Measurements from ENCODE around the gene CYB5R3. TPM values are rescaled to one million over a fixed set of nuclear protein-coding genes. Genes with fewer than 3 reads are reported as not detected.

Gene CYB5R3
- 24.6 TPM for total RNA-seq
- polyA plus RNA-seq, result 70.7 TPM
- long read RNA-seq, donor 1, partial matches to known transcripts, result 0 of 3 reads
- long read RNA-seq, donor 1, other reads (novel, unspliced or antisense), result 0 of 3 reads
- long read RNA-seq, donor 2, transcript CYB5R3-201 (9 exons, 2,124 nt), result major isoform, 87 of 103 reads
- long read RNA-seq, donor 2, transcript CYB5R3-204 (8 exons, 1,849 nt), result minor isoform, 6 of 103 reads
- long read RNA-seq, donor 2, partial matches to known transcripts, result 7 of 103 reads
- long read RNA-seq, donor 2, other reads (novel, unspliced or antisense), result 0 of 103 reads
- long read RNA-seq, donor 3, transcript CYB5R3-201 (9 exons, 2,124 nt), result major isoform, 39 of 43 reads
- long read RNA-seq, donor 3, partial matches to known transcripts, result 0 of 43 reads
- long read RNA-seq, donor 3, other reads (novel, unspliced or antisense), result 0 of 43 reads
- long read RNA-seq, donor 4, transcript CYB5R3-201 (9 exons, 2,124 nt), result major isoform, 14 of 61 reads
- long read RNA-seq, donor 4, partial matches to known transcripts, result 43 of 61 reads
- long read RNA-seq, donor 4, other reads (novel, unspliced or antisense), result 0 of 61 reads
- long read RNA-seq, donor 5, transcript CYB5R3-201 (9 exons, 2,124 nt), result major isoform, 48 of 52 reads
- long read RNA-seq, donor 5, partial matches to known transcripts, result 0 of 52 reads
- long read RNA-seq, donor 5, other reads (novel, unspliced or antisense), result 0 of 52 reads
- long read RNA-seq, donor 6, transcript CYB5R3-201 (9 exons, 2,124 nt), result major isoform, 35 of 39 reads
- long read RNA-seq, donor 6, partial matches to known transcripts, result 0 of 39 reads
- long read RNA-seq, donor 6, other reads (novel, unspliced or antisense), result 0 of 39 reads
- long read RNA-seq, donor 7, transcript CYB5R3-201 (9 exons, 2,124 nt), result major isoform, 34 of 37 reads
- long read RNA-seq, donor 7, partial matches to known transcripts, result 0 of 37 reads
- long read RNA-seq, donor 7, other reads (novel, unspliced or antisense), result 0 of 37 reads
- long read RNA-seq, donor 8, transcript CYB5R3-201 (9 exons, 2,124 nt), result major isoform, 17 of 18 reads
- long read RNA-seq, donor 8, partial matches to known transcripts, result 0 of 18 reads
- long read RNA-seq, donor 8, other reads (novel, unspliced or antisense), result 0 of 18 reads
- long read RNA-seq, donor 9, transcript CYB5R3-201 (9 exons, 2,124 nt), result major isoform, 24 of 25 reads
- long read RNA-seq, donor 9, partial matches to known transcripts, result 0 of 25 reads
- long read RNA-seq, donor 9, other reads (novel, unspliced or antisense), result 0 of 25 reads
- long read RNA-seq, donor 10, transcript CYB5R3-201 (9 exons, 2,124 nt), result major isoform, 30 of 35 reads
- long read RNA-seq, donor 10, partial matches to known transcripts, result 0 of 35 reads
- long read RNA-seq, donor 10, other reads (novel, unspliced or antisense), result 0 of 35 reads

DNA sequence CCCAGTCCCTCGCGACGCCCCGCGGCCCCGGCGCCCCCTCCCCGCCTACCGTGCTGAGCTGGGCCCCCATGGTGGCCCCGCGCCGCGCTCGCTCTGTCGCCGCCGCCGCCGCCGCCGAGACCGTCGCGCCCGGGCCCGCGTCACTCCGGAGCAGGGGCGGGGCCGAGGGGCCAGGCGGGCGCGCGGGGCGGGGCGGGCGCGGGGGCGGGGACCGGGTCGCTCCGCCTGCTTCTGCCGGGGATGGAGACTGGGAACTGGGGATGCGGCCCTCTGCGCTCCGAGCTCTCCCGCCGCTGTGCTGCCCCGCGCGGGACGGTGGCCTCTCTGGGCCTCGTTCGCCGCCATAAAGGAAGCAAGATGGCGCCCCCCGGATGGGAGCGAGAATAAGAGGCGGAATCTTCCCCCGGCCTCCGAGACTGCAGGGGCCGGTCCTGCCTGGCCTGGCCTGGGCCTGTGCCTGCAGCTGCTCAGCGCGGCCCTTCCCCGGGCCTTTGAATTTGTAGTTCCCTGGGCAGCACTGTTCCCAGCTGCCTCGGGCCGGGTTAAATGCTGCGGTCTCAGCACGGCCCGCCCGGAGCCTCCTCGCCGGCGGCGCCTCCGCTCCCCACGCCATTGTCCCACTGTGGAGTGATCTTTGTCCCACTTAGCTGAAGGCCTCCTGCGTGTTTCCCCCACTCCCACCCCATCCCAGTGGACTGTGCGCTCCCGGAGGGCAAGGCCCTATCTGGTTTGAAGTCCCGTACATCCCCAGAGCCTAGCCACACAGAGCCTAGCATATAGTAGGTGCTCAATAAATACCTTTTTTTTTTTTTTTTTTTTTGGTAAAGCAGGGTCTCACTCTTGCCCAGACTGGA, at the start of gene CYB5R3:
Gene CYB5R3, minus strand, starts transcription at position 147 of the 854 bp plus-strand sequence. Its CDS starts 77 bp downstream, at position 70.
- peaks cover 13 to 47% of the 10 kb centered on the region in 2 donors for H3K4me1 ChIP-seq (ENCODE audit: control insufficient read depth in 2 of 2, insufficient read depth in 2 of 2, low read length in 2 of 2)
- H3K4me3 ChIP-seq (ENCODE audit: low read length in 2 of 2), result peak within 1 kb of the TSS; percentile 76 to 93
- peaks cover 0 to 3% of the 10 kb centered on the region in 2 donors for H3K9me3 ChIP-seq (ENCODE audit: control insufficient read depth in 2 of 2, insufficient read depth in 1 of 2, low read length in 1 of 2)
- WGBS, result 13% methylated on average over 81 of the region's 81 CpGs
- peaks cover 2 to 10% of the 10 kb centered on the region in 2 donors for H3K36me3 ChIP-seq (ENCODE audit: control insufficient read depth in 2 of 2, insufficient read depth in 2 of 2, low read length in 1 of 2)
- peak within 1 kb of the TSS; percentile 68 to 84 for H3K27ac ChIP-seq (ENCODE audit: low read depth in 1 of 2, low read length in 1 of 2)
- DNase-seq (ENCODE audit: low read depth in 6 of 9, low spot score in 9 of 9), result peak in 7 of 9 donors; percentile 28 to 77 (median 53)
- H3K27me3 ChIP-seq (ENCODE audit: control insufficient read depth in 2 of 2, insufficient read depth in 1 of 2, low read length in 1 of 2), result no peaks in the 10 kb centered on the region

GRCh38 chr22:42697542-42698013, 48.4 kb upstream of the CYB5R3 start:
- Histone ChIP-seq H3K27me3 (ENCODE audit: control insufficient read depth in 2 of 2, insufficient read depth in 1 of 2, low read length in 1 of 2) (no peaks in the 10 kb centered on the region), H3K9me3 (ENCODE audit: control insufficient read depth in 2 of 2, insufficient read depth in 1 of 2, low read length in 1 of 2) (no peaks in the 10 kb centered on the region), H3K4me3 (ENCODE audit: low read length in 2 of 2) (no peak overlapping the region), H3K36me3 (ENCODE audit: control insufficient read depth in 2 of 2, insufficient read depth in 2 of 2, low read length in 1 of 2) (no peaks in the 10 kb centered on the region), H3K4me1 (ENCODE audit: control insufficient read depth in 2 of 2, insufficient read depth in 2 of 2, low read length in 2 of 2) (no peaks in the 10 kb centered on the region), H3K27ac (ENCODE audit: low read depth in 1 of 2, low read length in 1 of 2) (no peak overlapping the region)
- WGBS, result 95% methylated on average over 16 of the region's 16 CpGs
- no peak for DNase-seq (ENCODE audit: low read depth in 6 of 9, low spot score in 9 of 9)

DNA sequence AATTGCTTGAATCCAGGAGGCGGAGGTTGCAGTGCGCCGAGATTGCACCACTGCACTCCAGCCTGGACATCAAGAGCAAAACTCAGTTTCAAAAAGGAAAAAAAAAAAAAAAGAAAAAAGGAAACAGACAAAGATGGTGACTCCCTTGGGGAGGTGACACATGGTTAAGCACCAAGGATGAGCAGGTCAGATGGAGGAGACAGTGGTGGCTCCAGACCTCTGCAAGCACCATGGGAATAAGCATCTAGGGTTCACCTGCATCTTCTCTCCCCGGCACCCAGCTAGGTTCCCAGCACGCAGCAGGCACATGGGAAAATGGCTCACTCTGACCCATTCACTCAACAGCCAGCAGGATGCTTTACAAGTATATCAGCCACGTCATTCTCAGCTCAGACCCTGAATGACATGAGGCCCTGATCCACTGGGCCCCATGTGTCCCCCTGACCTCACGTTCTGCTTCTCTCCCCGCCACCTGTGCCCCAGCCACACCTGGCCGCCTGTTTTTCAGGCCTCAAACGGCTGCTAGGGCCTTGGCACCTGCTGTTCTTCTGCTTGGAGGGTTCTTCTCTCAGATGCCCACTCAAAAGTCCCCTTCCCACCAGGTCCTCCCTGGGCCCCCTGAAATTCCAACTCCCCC, 47.3 kb upstream of the CYB5R3 start:
- H3K9me3 ChIP-seq (ENCODE audit: control insufficient read depth in 2 of 2, insufficient read depth in 1 of 2, low read length in 1 of 2), result no peaks in the 10 kb centered on the region
- no peaks in the 10 kb centered on the region for H3K36me3 ChIP-seq (ENCODE audit: control insufficient read depth in 2 of 2, insufficient read depth in 2 of 2, low read length in 1 of 2)
- H3K4me3 ChIP-seq (ENCODE audit: low read length in 2 of 2), result no peak overlapping the region
- H3K27ac ChIP-seq (ENCODE audit: low read depth in 1 of 2, low read length in 1 of 2), result no peak overlapping the region
- no peak for DNase-seq (ENCODE audit: low read depth in 6 of 9, low spot score in 9 of 9)
- 96% methylated on average over 10 of the region's 10 CpGs for WGBS
- no peaks in the 10 kb centered on the region for H3K4me1 ChIP-seq (ENCODE audit: control insufficient read depth in 2 of 2, insufficient read depth in 2 of 2, low read length in 2 of 2)
- no peaks in the 10 kb centered on the region for H3K27me3 ChIP-seq (ENCODE audit: control insufficient read depth in 2 of 2, insufficient read depth in 1 of 2, low read length in 1 of 2)

DNA sequence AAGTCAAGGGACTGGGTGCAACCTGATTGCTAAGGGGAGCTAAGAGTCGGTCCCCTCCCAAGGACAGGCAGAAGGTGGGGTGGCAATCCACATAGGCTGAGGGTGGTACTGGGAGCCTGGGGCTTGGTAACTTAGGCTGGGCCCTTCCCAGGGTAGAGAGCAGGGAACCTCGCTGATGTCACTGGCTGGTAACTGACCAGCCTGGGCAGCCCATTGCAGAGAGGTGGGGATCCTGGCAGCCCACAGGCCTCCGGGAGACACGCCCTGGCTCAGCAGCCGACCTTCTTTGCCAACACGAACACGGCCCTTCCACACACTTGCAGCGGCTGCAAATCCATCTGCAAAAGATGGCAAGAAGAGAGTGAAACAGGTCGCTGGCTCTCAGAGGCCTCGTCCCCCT, 46.1 kb upstream of the CYB5R3 start:
- Histone ChIP-seq H3K4me3 (ENCODE audit: low read length in 2 of 2) (no peak overlapping the region), H3K9me3 (ENCODE audit: control insufficient read depth in 2 of 2, insufficient read depth in 1 of 2, low read length in 1 of 2) (no peaks in the 10 kb centered on the region), H3K27me3 (ENCODE audit: control insufficient read depth in 2 of 2, insufficient read depth in 1 of 2, low read length in 1 of 2) (no peaks in the 10 kb centered on the region), H3K4me1 (ENCODE audit: control insufficient read depth in 2 of 2, insufficient read depth in 2 of 2, low read length in 2 of 2) (no peaks in the 10 kb centered on the region), H3K36me3 (ENCODE audit: control insufficient read depth in 2 of 2, insufficient read depth in 2 of 2, low read length in 1 of 2) (no peaks in the 10 kb centered on the region), H3K27ac (ENCODE audit: low read depth in 1 of 2, low read length in 1 of 2) (no peak overlapping the region)
- WGBS, result 94% methylated on average over 10 of the region's 10 CpGs
- DNase-seq (ENCODE audit: low read depth in 6 of 9, low spot score in 9 of 9), result no peak

- DNase-seq (ENCODE audit: low read depth in 6 of 9, low spot score in 9 of 9), result no peak
- Histone ChIP-seq H3K4me1 (ENCODE audit: control insufficient read depth in 2 of 2, insufficient read depth in 2 of 2, low read length in 2 of 2) (no peaks in the 10 kb centered on the region), H3K9me3 (ENCODE audit: control insufficient read depth in 2 of 2, insufficient read depth in 1 of 2, low read length in 1 of 2) (no peaks in the 10 kb centered on the region), H3K27ac (ENCODE audit: low read depth in 1 of 2, low read length in 1 of 2) (no peak overlapping the region), H3K27me3 (ENCODE audit: control insufficient read depth in 2 of 2, insufficient read depth in 1 of 2, low read length in 1 of 2) (no peaks in the 10 kb centered on the region), H3K4me3 (ENCODE audit: low read length in 2 of 2) (no peak overlapping the region), H3K36me3 (ENCODE audit: control insufficient read depth in 2 of 2, insufficient read depth in 2 of 2, low read length in 1 of 2) (no peaks in the 10 kb centered on the region)
- 96% methylated on average over 25 of the region's 25 CpGs for WGBS
Observed at GRCh38 chr22:42693763-42694683, 44.8 kb upstream of the CYB5R3 start.

- Histone ChIP-seq H3K36me3 (ENCODE audit: control insufficient read depth in 2 of 2, insufficient read depth in 2 of 2, low read length in 1 of 2) (no peaks in the 10 kb centered on the region), H3K4me1 (ENCODE audit: control insufficient read depth in 2 of 2, insufficient read depth in 2 of 2, low read length in 2 of 2) (no peaks in the 10 kb centered on the region), H3K27ac (ENCODE audit: low read depth in 1 of 2, low read length in 1 of 2) (no peak overlapping the region), H3K27me3 (ENCODE audit: control insufficient read depth in 2 of 2, insufficient read depth in 1 of 2, low read length in 1 of 2) (no peaks in the 10 kb centered on the region), H3K9me3 (ENCODE audit: control insufficient read depth in 2 of 2, insufficient read depth in 1 of 2, low read length in 1 of 2) (no peaks in the 10 kb centered on the region), H3K4me3 (ENCODE audit: low read length in 2 of 2) (no peak overlapping the region)
- 91% methylated on average over 51 of the region's 51 CpGs for WGBS
- DNase-seq (ENCODE audit: low read depth in 6 of 9, low spot score in 9 of 9), result no peak
Observed at GRCh38 chr22:42693055-42693762, 44.0 kb upstream of the CYB5R3 start.
